ENCODE results near the gene STC2.

STC2 gene

DNA sequence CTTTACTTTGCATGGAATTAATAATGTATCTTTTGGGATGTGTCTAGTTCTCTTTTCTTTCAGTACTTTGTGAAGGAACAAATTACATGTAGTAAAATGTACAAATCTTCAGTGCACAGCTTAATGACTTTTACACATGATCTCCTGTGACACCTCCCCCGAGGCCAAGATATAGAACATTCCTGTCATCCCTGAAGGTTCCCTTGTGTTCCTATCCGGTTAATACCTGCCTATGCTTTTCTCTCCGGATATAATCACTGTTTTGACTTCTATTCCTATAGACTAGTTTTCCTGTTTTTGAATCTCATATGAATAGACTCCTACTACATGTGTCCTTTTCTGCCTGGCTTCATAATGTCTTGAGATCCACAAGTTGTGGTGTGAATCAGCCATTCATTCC, 21.5 kb downstream of the STC2 start:
- peaks cover 16 to 32% (median 19%) of the 10 kb centered on the region in 11 experiments for H3K9me3 ChIP-seq (replicated peaks in 1 of 11)
- no peak overlapping the region for H3K4me2 ChIP-seq
- peaks cover 0 to 5% (median 0%) of the 10 kb centered on the region in 11 experiments; a peak in 2 of 22 replicates for H3K36me3 ChIP-seq
- H3K4me1 ChIP-seq, result peaks cover 14 to 30% (median 18%) of the 10 kb centered on the region in 10 experiments
- H3K9ac ChIP-seq, result no peak overlapping the region
- H4K20me1 ChIP-seq, result no peaks in the 10 kb centered on the region
- no peaks in the 10 kb centered on the region for H3K27me3 ChIP-seq
- H3K27ac ChIP-seq, result no peak overlapping the region
- no peak for TF ChIP-seq Cebpa-rat (IDR thresholded peaks at IDR 0.05)
- H3K4me3 ChIP-seq, result no peak overlapping the region

GRCh38 chr5:173304591-173304988, 23.6 kb downstream of the STC2 start:
- H3K9me3 ChIP-seq (replicated peaks in 1 of 11), result peaks cover 16 to 27% (median 19%) of the 10 kb centered on the region in 11 experiments
- H4K20me1 ChIP-seq, result no peaks in the 10 kb centered on the region
- H3K4me1 ChIP-seq, result peaks cover 0 to 16% (median 3%) of the 10 kb centered on the region in 10 experiments; a peak in 9 of 20 replicates
- H3K4me2 ChIP-seq, result no peak overlapping the region
- no peak overlapping the region for H3K9ac ChIP-seq
- no peak overlapping the region for H3K27ac ChIP-seq
- peaks cover 0 to 5% (median 0%) of the 10 kb centered on the region in 11 experiments; a peak in 2 of 22 replicates for H3K36me3 ChIP-seq
- H3K27me3 ChIP-seq, result no peaks in the 10 kb centered on the region
- H3K4me3 ChIP-seq, result no peak overlapping the region
- TF ChIP-seq Cebpa-rat (IDR thresholded peaks at IDR 0.05), result no peak

DNA sequence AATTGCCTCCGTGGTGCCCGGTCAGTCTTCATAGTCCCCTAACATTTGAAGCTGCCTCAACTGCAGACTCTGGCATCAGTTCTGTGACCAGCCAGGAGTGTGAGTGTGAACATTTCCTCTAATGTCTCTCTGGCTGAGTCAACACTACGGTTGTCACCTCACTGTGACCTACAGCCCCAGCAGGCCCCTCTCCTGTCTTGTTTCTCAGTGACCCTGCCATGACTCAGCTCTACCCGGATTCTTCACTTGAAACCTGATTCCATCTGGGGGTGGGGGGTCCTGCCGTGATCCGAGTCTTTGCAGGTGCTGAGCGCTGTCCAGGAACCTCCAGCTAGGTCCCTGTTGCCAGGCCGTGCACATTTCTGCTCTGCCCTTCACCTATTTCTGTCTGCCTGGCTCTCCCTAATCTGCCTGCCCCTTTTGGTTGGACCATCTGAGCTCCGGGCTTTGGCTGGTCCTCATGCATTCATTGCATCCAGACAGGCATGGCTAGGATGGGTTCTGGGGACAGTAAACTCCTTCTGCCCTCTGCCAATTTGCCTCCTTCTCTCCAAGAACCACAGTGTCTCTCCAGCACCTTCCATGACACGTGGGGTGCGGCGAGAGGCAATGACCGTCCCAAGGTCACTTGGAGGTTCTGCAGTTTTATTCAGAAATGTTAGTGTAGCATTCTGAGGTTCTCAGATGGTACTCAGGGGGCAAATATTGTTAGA, 24.2 kb downstream of the STC2 start:
- Histone ChIP-seq H3K4me3 (no peak overlapping the region), H3K27ac (no peak overlapping the region), H3K27me3 (no peaks in the 10 kb centered on the region), H4K20me1 (no peaks in the 10 kb centered on the region), H3K4me1 (peaks cover 0 to 16% (median 3%) of the 10 kb centered on the region in 10 experiments; a peak in 9 of 20 replicates), H3K36me3 (peaks cover 0 to 5% (median 0%) of the 10 kb centered on the region in 11 experiments; a peak in 2 of 22 replicates), H3K9me3 (replicated peaks in 1 of 11) (peaks cover 16 to 22% (median 18%) of the 10 kb centered on the region in 11 experiments), H3K4me2 (no peak overlapping the region), H3K9ac (no peak overlapping the region)
- TF ChIP-seq Cebpa-rat (IDR thresholded peaks at IDR 0.05), result no peak

DNA sequence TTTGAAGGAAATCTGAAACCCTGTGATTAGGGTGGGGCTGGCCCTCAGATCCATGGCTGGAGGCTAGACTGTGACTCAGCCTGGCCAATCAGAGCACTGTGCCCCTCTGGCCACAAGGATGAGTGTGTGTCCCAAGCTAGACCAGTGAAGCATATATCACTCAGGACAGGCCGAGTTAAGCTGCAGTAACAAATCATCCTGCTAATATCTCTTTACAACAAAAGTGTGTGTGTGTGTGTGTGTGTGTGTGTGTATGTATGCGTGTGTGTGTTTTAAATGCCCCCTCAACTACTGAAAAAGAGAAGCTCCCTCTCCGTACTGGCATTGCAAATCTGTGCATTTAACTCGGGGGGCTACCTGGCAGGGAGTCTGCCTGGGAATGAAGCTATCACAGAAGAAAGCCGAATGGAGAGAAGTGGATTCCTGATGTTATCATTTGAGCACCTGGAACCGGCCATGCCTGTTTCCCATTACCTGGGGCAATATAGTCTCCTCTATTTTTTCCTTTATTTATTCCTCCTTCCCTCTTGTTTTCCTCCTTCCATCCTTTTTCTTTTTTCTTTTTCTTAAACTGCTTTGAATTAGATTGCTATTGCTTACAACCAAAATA, 25.6 kb downstream of the STC2 start:
- Histone ChIP-seq H3K4me1 (peaks cover 0 to 16% (median 3%) of the 10 kb centered on the region in 10 experiments; a peak in 9 of 20 replicates), H3K27ac (no peak overlapping the region), H3K9ac (no peak overlapping the region), H3K4me3 (no peak overlapping the region), H3K9me3 (replicated peaks in 1 of 11) (peaks cover 5 to 10% (median 7%) of the 10 kb centered on the region in 11 experiments), H4K20me1 (no peaks in the 10 kb centered on the region), H3K4me2 (peak overlapping the region in 5 of 11 experiments; percentile 10 to 56 (median 37); a peak in 8 of 22 replicates), H3K36me3 (no peaks in the 10 kb centered on the region), H3K27me3 (no peaks in the 10 kb centered on the region)
- no peak for TF ChIP-seq Cebpa-rat (IDR thresholded peaks at IDR 0.05)

GRCh38 chr5:173301695-173302545, 26.3 kb downstream of the STC2 start:
- H3K4me3 ChIP-seq, result no peak overlapping the region
- no peaks in the 10 kb centered on the region for H3K27me3 ChIP-seq
- H3K9me3 ChIP-seq (replicated peaks in 1 of 11), result peaks cover 0 to 2% (median 0%) of the 10 kb centered on the region in 11 experiments; a peak in 2 of 22 replicates
- H3K9ac ChIP-seq, result no peak overlapping the region
- peak overlapping the region in 5 of 11 experiments; percentile 10 to 56 (median 37); a peak in 8 of 22 replicates for H3K4me2 ChIP-seq
- H3K36me3 ChIP-seq, result no peaks in the 10 kb centered on the region
- H3K27ac ChIP-seq, result no peak overlapping the region
- H4K20me1 ChIP-seq, result no peaks in the 10 kb centered on the region
- no peak for TF ChIP-seq Cebpa-rat (IDR thresholded peaks at IDR 0.05)
- H3K4me1 ChIP-seq, result peaks cover 0 to 16% (median 3%) of the 10 kb centered on the region in 10 experiments; a peak in 9 of 20 replicates

DNA sequence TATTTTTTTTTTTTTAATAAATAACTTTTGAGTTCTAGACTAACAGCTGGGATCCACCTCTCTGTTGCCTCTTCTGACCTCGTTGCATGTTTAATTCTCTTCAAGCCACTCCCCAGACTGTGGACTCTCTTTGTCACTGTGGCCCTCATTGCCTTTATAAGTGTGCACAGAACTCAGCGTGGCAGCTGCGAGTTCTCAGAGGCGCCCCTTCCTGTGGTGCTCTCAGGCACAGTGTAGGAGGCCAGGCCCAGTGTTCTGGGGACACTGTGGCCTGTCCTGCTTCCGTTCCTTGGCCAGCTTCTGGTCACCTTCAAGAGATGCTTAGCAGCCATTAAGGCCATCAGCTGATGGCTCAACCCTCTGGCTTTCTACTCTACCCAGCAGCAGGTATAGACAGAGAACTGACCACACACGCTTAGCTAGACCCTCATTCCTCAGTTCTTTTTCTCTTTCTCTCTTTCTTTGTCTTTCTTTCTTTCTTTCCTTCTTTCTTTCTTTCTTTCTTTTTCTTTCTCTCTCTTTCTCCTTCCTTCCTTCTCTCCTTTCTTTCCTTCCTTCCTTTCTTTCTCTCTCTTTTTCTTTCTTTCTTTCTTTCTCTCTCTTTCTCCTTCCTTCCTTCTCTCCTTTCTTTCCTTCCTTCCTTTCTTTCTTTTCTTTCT, 27.7 kb downstream of the STC2 start:
- TF ChIP-seq Cebpa-rat (IDR thresholded peaks at IDR 0.05), result no peak
- no peaks in the 10 kb centered on the region for H3K9me3 ChIP-seq (replicated peaks in 1 of 11)
- H3K36me3 ChIP-seq, result no peaks in the 10 kb centered on the region
- no peak overlapping the region for H3K9ac ChIP-seq
- no peak overlapping the region for H3K27ac ChIP-seq
- H3K4me2 ChIP-seq, result no peak overlapping the region
- no peak overlapping the region for H3K4me3 ChIP-seq
- no peaks in the 10 kb centered on the region for H3K27me3 ChIP-seq
- peaks cover 0 to 16% (median 3%) of the 10 kb centered on the region in 10 experiments; a peak in 9 of 20 replicates for H3K4me1 ChIP-seq
- no peaks in the 10 kb centered on the region; a peak in 1 of 22 replicates for H4K20me1 ChIP-seq

- H3K9me3 ChIP-seq (replicated peaks in 1 of 11), result no peaks in the 10 kb centered on the region
- no peak overlapping the region for H3K4me2 ChIP-seq
- H3K27ac ChIP-seq, result no peak overlapping the region
- no peak for TF ChIP-seq Cebpa-rat (IDR thresholded peaks at IDR 0.05)
- H3K4me1 ChIP-seq, result peaks cover 2 to 18% (median 5%) of the 10 kb centered on the region in 10 experiments; a peak in 16 of 20 replicates
- peaks cover 0 to 3% (median 0%) of the 10 kb centered on the region in 11 experiments; a peak in 2 of 22 replicates for H3K27me3 ChIP-seq
- no peak overlapping the region for H3K9ac ChIP-seq
- no peaks in the 10 kb centered on the region for H3K36me3 ChIP-seq
- no peak overlapping the region for H3K4me3 ChIP-seq
- H4K20me1 ChIP-seq, result no peaks in the 10 kb centered on the region; a peak in 1 of 22 replicates
Observed at GRCh38 chr5:173299820-173300219, 28.4 kb downstream of the STC2 start.

DNA sequence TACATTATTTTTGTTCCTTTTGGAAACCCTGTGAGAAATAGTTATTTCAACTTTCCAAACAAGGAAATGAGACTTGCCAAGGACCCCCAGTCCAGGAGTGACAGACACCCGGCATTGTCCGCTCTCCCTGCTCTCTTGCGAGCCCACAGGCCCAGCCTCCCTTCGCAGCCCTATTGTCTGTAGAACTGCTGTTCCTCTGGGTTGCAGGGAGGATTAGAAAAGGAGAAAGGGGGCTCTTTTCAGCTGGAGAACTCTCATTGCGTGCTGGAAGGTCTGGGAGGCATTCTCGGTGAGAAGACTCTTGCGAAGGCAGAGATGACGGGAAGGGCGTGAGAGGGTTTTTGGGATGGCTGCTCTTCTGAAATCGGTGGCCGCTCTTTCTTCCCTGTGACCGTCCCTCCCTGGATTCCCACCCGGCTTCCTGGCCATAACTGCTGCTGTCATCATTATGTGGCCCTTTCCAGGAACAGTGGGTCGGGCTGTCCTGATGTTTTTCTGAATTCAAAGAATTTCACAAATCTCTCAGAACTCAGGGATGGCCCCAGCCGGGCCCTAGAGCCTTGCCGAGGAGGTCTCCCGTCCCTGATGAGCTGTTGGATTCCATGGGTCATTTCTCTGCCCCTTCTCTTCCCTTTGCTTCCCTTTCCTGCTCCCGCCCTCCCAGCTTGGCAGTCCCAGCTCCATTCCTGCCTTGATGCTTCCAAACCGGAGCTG, 29.8 kb downstream of the STC2 start:
- Histone ChIP-seq H3K4me2 (no peak overlapping the region), H3K36me3 (no peaks in the 10 kb centered on the region), H3K27ac (no peak overlapping the region), H4K20me1 (no peaks in the 10 kb centered on the region; a peak in 1 of 22 replicates), H3K4me3 (no peak overlapping the region), H3K9ac (no peak overlapping the region), H3K9me3 (replicated peaks in 1 of 11) (no peaks in the 10 kb centered on the region), H3K4me1 (peaks cover 9 to 27% (median 14%) of the 10 kb centered on the region in 10 experiments), H3K27me3 (peaks cover 0 to 9% (median 0%) of the 10 kb centered on the region in 11 experiments; a peak in 5 of 22 replicates)
- no peak for TF ChIP-seq Cebpa-rat (IDR thresholded peaks at IDR 0.05)

Data from BLaER1 treated with 17β-estradiol and CSF1 and Interleukin-3, amounts not matched to agents 10 nM and 100 nM (cell line).